DND-41 (cell line): ENCODE measurements around the gene ST7.
"Not testable (repeated sequence)": the region's sequence is repeated elsewhere in the genome, so short reads cannot be mapped to it uniquely, and the experiment has no call there.

Source experiments
- ATAC-seq: fragments of 200-7000 bp; cut with Tn5 transposase; 3 replicates; pipeline ENCODE4 v1.9.1; 2021; ENCODE audit warnings: low read depth; ENCODE audit not compliant: insufficient read depth
- DNase-seq: peaks from one replicate; pipeline ENCODE4 v3.0.0-alpha.2; 2020
- H2AFZ ChIP-seq: 2 replicates; pipeline ENCODE4 v1.6.0; 2012; ENCODE audit warnings: low read depth, low read length
- H3K27ac ChIP-seq: 2 replicates; pipeline ENCODE4 v1.5.1; 2012; ENCODE audit warnings: low read length, inconsistent platforms
- H3K27me3 ChIP-seq: fragments of 200-600 bp; sonication (generic); 2 replicates; pipeline ENCODE4 v1.6.0; 2012; ENCODE audit warnings: low read length, mild to moderate bottlenecking, inconsistent platforms; ENCODE audit not compliant: insufficient read depth, poor library complexity
- H3K36me3 ChIP-seq: 2 replicates; pipeline ENCODE4 v1.5.1; 2012; ENCODE audit warnings: low read length, inconsistent platforms; ENCODE audit not compliant: insufficient read depth
- H3K4me1 ChIP-seq: 2 replicates; pipeline ENCODE4 v1.5.1; 2012; ENCODE audit warnings: mild to moderate bottlenecking, low read length; ENCODE audit not compliant: insufficient read depth
- H3K4me2 ChIP-seq: 2 replicates; pipeline ENCODE4 v1.6.0; 2012; ENCODE audit warnings: mild to moderate bottlenecking, moderate library complexity, low read length, inconsistent platforms; ENCODE audit not compliant: insufficient read depth
- H3K4me3 ChIP-seq, 2 experiments: fragments of 200-600 bp in 1 of 2; shearing (Covaris generic) in 1 of 2; 2 replicates each; pipeline ENCODE4 v1.5.1; 2012 to 2016; ENCODE audit warnings: inconsistent platforms in 2 of 2, low read length in 2 of 2, mild to moderate bottlenecking in 2 of 2, low read depth in 1 of 2, moderate library complexity in 1 of 2
- H3K79me2 ChIP-seq: 2 replicates; pipeline ENCODE4 v1.6.0; 2012; ENCODE audit warnings: low read length, inconsistent platforms; ENCODE audit not compliant: insufficient read depth
- H3K9ac ChIP-seq: 2 replicates; pipeline ENCODE4 v1.6.0; 2012; ENCODE audit warnings: low read depth, mild to moderate bottlenecking, inconsistent platforms, low read length, moderate library complexity
- H3K9me3 ChIP-seq: 2 replicates; pipeline ENCODE4 v1.5.1; 2012; ENCODE audit warnings: low read length, moderate library complexity, mild to moderate bottlenecking, inconsistent platforms; ENCODE audit not compliant: insufficient read depth, severe bottlenecking
- H4K20me1 ChIP-seq: 2 replicates; pipeline ENCODE4 v1.6.0; 2012; ENCODE audit warnings: low read length; ENCODE audit not compliant: insufficient read depth
- CTCF ChIP-seq: IDR thresholded peaks from 2 replicates; pipeline ENCODE4 v1.5.1; 2012; ENCODE audit warnings: borderline replicate concordance, low read length, moderate library complexity, mild to moderate bottlenecking; ENCODE audit not compliant: poor library complexity, severe bottlenecking; ENCODE audit errors: extremely low read depth
- EZH2 ChIP-seq: IDR thresholded peaks from 3 replicates; pipeline ENCODE4 v1.6.1; 2012; ENCODE audit warnings: borderline replicate concordance, low read depth, mild to moderate bottlenecking, moderate library complexity, low read length, inconsistent platforms; ENCODE audit not compliant: severe bottlenecking

ST7 gene

GRCh38 chr7:117025891-117026290, 72.6 kb downstream of the ST7 start:
- TF ChIP-seq EZH2 (no peak), CTCF (no peak)

GRCh38 chr7:117030346-117030745, 77.0 kb downstream of the ST7 start:
- peaks cover 14% of the 10 kb centered on the region for H3K27me3 ChIP-seq
- not testable (repeated sequence) for H3K79me2 ChIP-seq, H3K27ac ChIP-seq, H3K9ac ChIP-seq, H3K36me3 ChIP-seq, H3K4me1 ChIP-seq, H4K20me1 ChIP-seq, DNase-seq, H3K4me2 ChIP-seq, H3K9me3 ChIP-seq, ATAC-seq, H3K4me3 ChIP-seq, H2AFZ ChIP-seq

More at GRCh38 chr7:117025891-117026290, 72.6 kb downstream of the ST7 start:
- no peak for DNase-seq
- Histone ChIP-seq H3K27me3 (peaks cover 8% of the 10 kb centered on the region), H3K9me3 (no peaks in the 10 kb centered on the region), H3K4me2 (no peak overlapping the region), H3K4me1 (no peaks in the 10 kb centered on the region), H3K27ac (no peak overlapping the region), H3K9ac (no peak overlapping the region), H2AFZ (no peak overlapping the region), H4K20me1 (no peaks in the 10 kb centered on the region), H3K79me2 (no peaks in the 10 kb centered on the region), H3K4me3 (no peak overlapping the region), H3K36me3 (no peaks in the 10 kb centered on the region)
- ATAC-seq: no peak

- not testable (repeated sequence) for H3K4me2 ChIP-seq, H3K9ac ChIP-seq, H3K36me3 ChIP-seq, ATAC-seq, H3K9me3 ChIP-seq, H2AFZ ChIP-seq, H3K4me3 ChIP-seq, H3K27ac ChIP-seq, H3K4me1 ChIP-seq, DNase-seq, H4K20me1 ChIP-seq, H3K79me2 ChIP-seq
- H3K27me3 ChIP-seq: peaks cover 16% of the 10 kb centered on the region
Measured at GRCh38 chr7:117030793-117031192, 77.5 kb downstream of the ST7 start.

- no peak for DNase-seq
- no peak for TF ChIP-seq CTCF
- no peak for TF ChIP-seq EZH2
- no peak for ATAC-seq
- Histone ChIP-seq H3K9me3 (peaks cover 4% of the 10 kb centered on the region), H3K79me2 (no peaks in the 10 kb centered on the region), H3K27ac (no peak overlapping the region), H3K4me1 (no peaks in the 10 kb centered on the region), H3K36me3 (no peaks in the 10 kb centered on the region), H3K27me3 (peaks cover 25% of the 10 kb centered on the region), H2AFZ (no peak overlapping the region), H4K20me1 (0 out of 2 replicates have a peak, but pooled peaks cover 3% of the 10 kb centered on the region), H3K9ac (no peak overlapping the region), H3K4me2 (no peak overlapping the region), H3K4me3 (no peak overlapping the region)
Measured at GRCh38 chr7:117032810-117033209, 79.5 kb downstream of the ST7 start.
